IPS DF 6.9 (cell line): Measurements from ENCODE around the gene TMUB1.

ENCODE experiments used
- DNase-seq: peaks from one replicate; pipeline ENCODE4 v3.0.0-alpha.2; 2013; ENCODE audit warnings: low read depth, low spot score
- H3K27ac ChIP-seq: one replicate; pipeline ENCODE4 v1.5.1; 2013; ENCODE audit warnings: low read length, control low read depth
- H3K27me3 ChIP-seq: 2 replicates; pipeline ENCODE4 v1.6.1; 2013; ENCODE audit warnings: mild to moderate bottlenecking, low read length; ENCODE audit not compliant: control insufficient read depth, insufficient read depth
- H3K36me3 ChIP-seq: 2 replicates; pipeline ENCODE4 v1.6.1; 2013; ENCODE audit warnings: low read length; ENCODE audit not compliant: control insufficient read depth, insufficient read depth
- H3K4me1 ChIP-seq: 2 replicates; pipeline ENCODE4 v1.6.1; 2013; ENCODE audit warnings: low read length; ENCODE audit not compliant: control insufficient read depth, insufficient read depth
- H3K4me3 ChIP-seq: 2 replicates; pipeline ENCODE4 v1.5.1; 2013; ENCODE audit warnings: mild to moderate bottlenecking, low read length
- H3K9me3 ChIP-seq: 2 replicates; pipeline ENCODE4 v1.6.1; 2013; ENCODE audit warnings: low read length, inconsistent platforms; ENCODE audit not compliant: control insufficient read depth, insufficient read depth
- WGBS: extraction: QIAGEN DNeasy Blood & Tissue Kit; methylation state at CpG from one replicate; pipeline ENCODE4 v1.1.7; 2013; ENCODE audit warnings: mixed read lengths, missing lambda C conversion rate; ENCODE audit not compliant: insufficient read length, insufficient coverage; 5-methylcytosine and 5-hydroxymethylcytosine counted together

Gene TMUB1, protein sequence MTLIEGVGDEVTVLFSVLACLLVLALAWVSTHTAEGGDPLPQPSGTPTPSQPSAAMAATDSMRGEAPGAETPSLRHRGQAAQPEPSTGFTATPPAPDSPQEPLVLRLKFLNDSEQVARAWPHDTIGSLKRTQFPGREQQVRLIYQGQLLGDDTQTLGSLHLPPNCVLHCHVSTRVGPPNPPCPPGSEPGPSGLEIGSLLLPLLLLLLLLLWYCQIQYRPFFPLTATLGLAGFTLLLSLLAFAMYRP

DNA sequence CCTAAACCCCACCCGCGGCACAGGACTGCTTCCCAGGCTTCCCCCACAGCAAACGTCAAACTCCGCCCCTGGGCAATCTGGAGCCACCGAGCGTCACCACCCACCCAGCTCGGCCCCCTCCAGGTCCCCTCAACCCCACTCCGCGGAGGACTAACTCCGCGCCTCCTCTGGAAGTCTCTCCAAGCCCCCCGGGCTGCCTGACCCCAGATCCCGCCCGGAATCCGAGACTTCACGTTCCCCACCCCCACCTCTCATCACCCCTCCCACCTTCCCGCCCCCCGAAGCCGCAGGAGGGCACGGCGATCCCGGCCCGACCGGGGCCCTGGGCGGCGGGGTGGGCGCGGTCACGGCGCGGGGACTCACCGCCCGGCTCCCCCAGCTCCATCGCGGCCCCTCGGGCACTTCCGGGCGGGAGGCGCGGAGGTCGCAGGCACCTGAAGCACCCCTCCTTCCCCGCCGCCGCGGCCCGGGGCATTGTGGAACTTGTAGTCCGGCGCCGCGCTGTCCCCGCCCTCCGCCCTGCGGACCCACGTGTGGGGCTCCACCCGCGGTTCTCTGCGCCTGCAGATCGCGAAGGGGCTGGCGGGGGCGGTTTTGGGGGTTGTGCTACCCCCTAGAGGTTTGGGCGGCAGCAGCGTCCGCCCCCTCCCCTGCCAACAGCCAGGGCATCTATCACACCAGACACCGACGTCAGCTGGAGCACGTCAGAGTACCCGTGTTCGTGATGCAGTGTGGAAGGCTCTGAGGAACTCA, at the start of gene TMUB1:
TMUB1 (minus strand) TSS at position 423 of the 753 bp plus-strand sequence. CDS start 930 bp downstream, outside the sequence.
- no CpG with 5 or more reads among the region's 69 CpGs for WGBS
- no peaks in the 10 kb centered on the region for H3K9me3 ChIP-seq
- peaks cover 10% of the 10 kb centered on the region for H3K4me1 ChIP-seq
- peak within 1 kb of the TSS; percentile 61 for H3K4me3 ChIP-seq
- no peak within 1 kb of the TSS for H3K27ac ChIP-seq
- H3K36me3 ChIP-seq, result no peaks in the 10 kb centered on the region; the same call in 1 of the 2 replicates
- no peak for DNase-seq
- H3K27me3 ChIP-seq, result peaks cover 2% of the 10 kb centered on the region; the same call in 1 of the 2 replicates

DNA sequence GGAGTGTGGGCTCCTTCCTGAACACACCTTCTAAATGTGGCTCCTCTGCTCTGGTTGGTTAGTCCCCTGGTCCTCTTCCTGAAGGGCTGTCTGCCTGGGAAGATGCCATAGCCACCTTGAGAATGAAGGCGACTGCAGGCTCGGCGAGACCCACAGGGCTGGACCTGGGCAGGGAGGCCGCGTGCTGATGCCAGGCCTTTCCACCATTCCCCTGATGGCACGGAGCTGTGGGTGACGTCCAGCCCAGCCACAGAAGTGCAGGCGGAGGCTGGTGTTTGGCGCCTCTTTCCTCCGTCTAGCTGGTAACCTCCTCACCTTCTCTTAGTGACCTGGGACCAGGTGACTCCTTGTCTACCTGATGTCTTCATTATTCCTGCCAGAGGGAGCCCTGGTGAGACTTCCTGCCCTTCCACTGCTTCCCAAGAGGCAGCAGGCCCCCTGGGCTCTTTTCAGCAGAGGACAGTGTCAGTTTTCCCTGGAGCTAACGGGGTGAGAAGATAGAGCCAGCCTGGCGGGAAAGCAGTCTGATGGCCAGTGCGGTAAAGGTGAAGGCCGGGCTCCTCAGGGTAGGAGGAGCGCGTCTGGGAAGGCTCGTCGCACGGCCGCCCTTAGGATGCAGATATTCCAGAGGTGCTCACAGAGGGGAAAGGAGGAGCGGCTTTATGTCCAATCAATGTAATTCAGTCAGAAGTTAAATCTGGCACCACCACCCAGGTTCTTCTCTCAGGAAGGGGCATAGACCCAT, 49.3 kb upstream of the TMUB1 start:
- no CpG with 5 or more reads among the region's 21 CpGs for WGBS
- H3K36me3 ChIP-seq, result peaks cover 10% of the 10 kb centered on the region; the same call in 1 of the 2 replicates
- no peaks in the 10 kb centered on the region; the same call in 1 of the 2 replicates for H3K4me1 ChIP-seq
- H3K9me3 ChIP-seq, result no peaks in the 10 kb centered on the region
- no peak overlapping the region for H3K4me3 ChIP-seq
- no peak overlapping the region for H3K27ac ChIP-seq
- H3K27me3 ChIP-seq, result no peaks in the 10 kb centered on the region
- no peak for DNase-seq

DNA sequence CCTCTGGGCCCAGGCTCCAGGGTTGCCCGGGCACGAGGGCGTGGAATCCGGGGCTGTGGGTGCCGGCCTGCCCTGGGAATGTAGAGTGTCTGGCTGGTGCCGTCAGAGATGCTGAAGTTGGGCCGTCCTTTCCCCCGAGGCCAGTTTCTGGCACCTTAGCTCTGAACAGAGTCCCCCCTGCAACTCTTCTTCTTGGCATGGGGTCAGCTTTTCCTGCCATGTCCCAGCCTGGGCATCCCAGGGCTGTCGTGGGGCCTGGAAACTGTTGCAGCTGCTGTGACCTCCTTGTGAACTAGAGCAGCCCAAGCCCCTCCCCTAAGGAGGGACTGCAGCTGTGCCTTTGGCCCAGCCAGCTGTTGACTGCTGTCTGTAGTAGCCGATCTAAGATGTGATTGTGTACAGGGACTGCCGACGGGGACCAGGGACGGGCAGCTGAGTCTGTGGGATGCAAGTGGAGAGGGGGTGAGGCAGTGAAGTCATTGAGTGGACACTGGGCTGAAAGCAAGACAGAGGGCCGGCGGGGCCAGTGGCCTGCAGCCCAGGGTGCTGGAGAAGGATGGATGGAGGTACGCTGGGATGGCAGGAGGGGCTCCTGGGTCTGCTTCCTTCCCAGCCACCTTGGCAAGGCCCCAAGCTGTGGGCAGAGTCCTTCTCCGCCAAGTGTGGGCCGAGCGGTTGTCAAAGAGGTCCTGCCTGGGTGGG, 48.5 kb upstream of the TMUB1 start:
- Histone ChIP-seq H3K9me3 (no peaks in the 10 kb centered on the region), H3K27ac (no peak overlapping the region), H3K27me3 (no peaks in the 10 kb centered on the region), H3K4me1 (peaks cover 3% of the 10 kb centered on the region; the same call in 1 of the 2 replicates), H3K36me3 (peaks cover 10% of the 10 kb centered on the region; the same call in 1 of the 2 replicates), H3K4me3 (no peak overlapping the region)
- no CpG with 5 or more reads among the region's 19 CpGs for WGBS
- DNase-seq, result no peak

- H3K9me3 ChIP-seq, result no peaks in the 10 kb centered on the region
- H3K36me3 ChIP-seq, result peaks cover 10% of the 10 kb centered on the region; the same call in 1 of the 2 replicates
- DNase-seq, result no peak
- no peak overlapping the region for H3K27ac ChIP-seq
- no peaks in the 10 kb centered on the region for H3K27me3 ChIP-seq
- H3K4me1 ChIP-seq, result peaks cover 6% of the 10 kb centered on the region
- H3K4me3 ChIP-seq, result no peak overlapping the region
- no CpG with 5 or more reads among the region's 13 CpGs for WGBS
Measured at GRCh38 chr7:151131224-151131591, 47.9 kb upstream of the TMUB1 start.

DNA sequence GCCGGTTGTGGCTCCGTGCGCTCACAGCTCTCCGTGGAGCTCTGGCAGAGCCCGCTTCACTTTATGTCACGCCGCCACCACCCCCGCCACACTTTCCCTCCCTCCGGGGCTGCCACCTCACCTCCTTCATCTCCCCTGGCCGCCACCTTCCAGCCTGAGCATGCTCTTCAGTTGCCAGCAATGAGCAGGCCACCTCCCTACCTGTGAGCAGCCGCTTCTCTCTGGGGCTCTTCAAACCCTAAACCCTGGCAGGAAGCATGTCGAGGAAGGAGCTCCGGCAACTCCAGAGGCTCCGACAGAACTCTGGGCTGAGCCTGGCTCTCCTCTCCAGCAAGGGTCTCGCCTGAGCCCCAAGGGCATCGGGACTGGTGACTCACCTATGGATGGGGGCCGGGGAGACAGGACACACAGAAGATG, 47.5 kb upstream of the TMUB1 start:
- peaks cover 6% of the 10 kb centered on the region for H3K4me1 ChIP-seq
- no peak overlapping the region for H3K27ac ChIP-seq
- WGBS, result no CpG with 5 or more reads among the region's 17 CpGs
- H3K9me3 ChIP-seq, result no peaks in the 10 kb centered on the region
- DNase-seq, result no peak
- H3K27me3 ChIP-seq, result no peaks in the 10 kb centered on the region
- no peak overlapping the region for H3K4me3 ChIP-seq
- H3K36me3 ChIP-seq, result peaks cover 10% of the 10 kb centered on the region; the same call in 1 of the 2 replicates

DNA sequence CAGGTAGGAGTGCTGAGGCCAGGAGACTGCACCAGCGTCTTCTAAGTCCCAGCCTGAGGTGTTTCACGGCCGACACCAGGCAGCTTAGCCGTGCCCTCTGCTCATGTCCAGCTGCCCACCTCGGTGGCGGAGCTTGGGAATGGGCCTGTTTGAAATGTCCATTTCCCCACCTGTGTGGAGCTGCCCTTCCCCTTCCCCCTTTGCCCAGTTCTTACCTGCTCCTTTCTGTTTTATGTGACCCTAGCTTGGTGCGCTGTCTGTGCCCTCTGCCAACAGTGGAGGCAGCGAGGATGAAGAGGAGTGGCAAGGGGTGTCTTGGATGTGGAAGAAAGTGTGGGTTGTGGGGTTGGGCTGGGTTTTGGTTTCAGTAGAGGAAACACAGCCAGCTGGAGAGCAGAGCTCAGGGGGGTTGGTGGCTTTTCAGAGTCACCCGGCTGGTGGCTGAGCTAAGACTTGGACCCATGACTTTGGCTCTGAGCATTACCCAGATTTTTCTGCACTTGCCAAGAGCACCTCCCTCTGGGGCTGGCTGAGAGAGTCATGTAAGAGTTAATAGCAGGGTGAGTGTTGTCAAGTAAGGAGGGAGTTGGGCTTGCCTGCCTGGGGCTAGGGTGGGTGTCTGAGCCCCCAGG, 46.8 kb upstream of the TMUB1 start:
- Histone ChIP-seq H3K27ac (no peak overlapping the region), H3K4me1 (peaks cover 9% of the 10 kb centered on the region), H3K36me3 (peaks cover 8% of the 10 kb centered on the region; the same call in 1 of the 2 replicates), H3K9me3 (no peaks in the 10 kb centered on the region), H3K27me3 (no peaks in the 10 kb centered on the region), H3K4me3 (no peak overlapping the region)
- DNase-seq, result no peak
- no CpG with 5 or more reads among the region's 9 CpGs for WGBS

GRCh38 chr7:151129117-151129959, 46.0 kb upstream of the TMUB1 start:
- Histone ChIP-seq H3K27ac (no peak overlapping the region), H3K9me3 (no peaks in the 10 kb centered on the region), H3K4me1 (peaks cover 11% of the 10 kb centered on the region), H3K27me3 (no peaks in the 10 kb centered on the region), H3K36me3 (peaks cover 7% of the 10 kb centered on the region), H3K4me3 (no peak overlapping the region)
- no peak for DNase-seq
- no CpG with 5 or more reads among the region's 28 CpGs for WGBS

- DNase-seq, result no peak
- no peak overlapping the region for H3K4me3 ChIP-seq
- WGBS, result no CpG with 5 or more reads among the region's 8 CpGs
- peaks cover 5% of the 10 kb centered on the region for H3K36me3 ChIP-seq
- H3K4me1 ChIP-seq, result peaks cover 11% of the 10 kb centered on the region
- no peaks in the 10 kb centered on the region for H3K9me3 ChIP-seq
- H3K27me3 ChIP-seq, result no peaks in the 10 kb centered on the region
- H3K27ac ChIP-seq, result no peak overlapping the region
Measured at GRCh38 chr7:151128716-151129115, 45.4 kb upstream of the TMUB1 start.

GRCh38 chr7:151128144-151128543, 44.9 kb upstream of the TMUB1 start:
- no peak overlapping the region for H3K4me3 ChIP-seq
- no peak overlapping the region for H3K27ac ChIP-seq
- DNase-seq, result no peak
- H3K36me3 ChIP-seq, result peaks cover 5% of the 10 kb centered on the region
- no peaks in the 10 kb centered on the region for H3K27me3 ChIP-seq
- peaks cover 11% of the 10 kb centered on the region for H3K4me1 ChIP-seq
- WGBS, result no CpG with 5 or more reads among the region's 14 CpGs
- H3K9me3 ChIP-seq, result no peaks in the 10 kb centered on the region
